Keratinocyte (primary cell): ENCODE data around the gene ANKRD44. TPM values are rescaled to one million over a fixed set of nuclear protein-coding genes. Genes with fewer than 3 reads are reported as not detected.

Source experiments
- DNase-seq: peaks from one replicate; pipeline ENCODE4 v3.0.0-alpha.2; 2011; ENCODE audit warnings: low read depth, missing footprints, low spot score
- FAIRE-seq: peaks from 2 replicates; lab custom pipeline; 2011; peaks lifted over from hg19 to GRCh38; lab: Jason Lieb, UNC
- H2AFZ ChIP-seq: 2 replicates; pipeline ENCODE4 v1.6.0; 2012; ENCODE audit warnings: low read length, control low read depth, inconsistent platforms; ENCODE audit not compliant: control insufficient read depth
- H3K27ac ChIP-seq: 2 replicates; pipeline ENCODE4 v1.5.1; 2011; ENCODE audit warnings: low read length; ENCODE audit not compliant: control insufficient read depth, insufficient read depth
- H3K27me3 ChIP-seq: 3 replicates; pipeline ENCODE4 v1.6.0; 2011; ENCODE audit warnings: low read length; ENCODE audit not compliant: control insufficient read depth, insufficient read depth; ENCODE audit errors: extremely low read depth
- H3K36me3 ChIP-seq, 2 experiments: 2 replicates in 1 of 2; 3 replicates in 1 of 2; pipeline ENCODE4 v1.5.1; 2011; ENCODE audit warnings: low read length in 2 of 2, mild to moderate bottlenecking in 1 of 2; ENCODE audit not compliant: control insufficient read depth in 2 of 2, insufficient read depth in 2 of 2; ENCODE audit errors: extremely low read depth in 1 of 2
- H3K4me1 ChIP-seq: 3 replicates; pipeline ENCODE4 v1.5.1; 2011; ENCODE audit warnings: low read length; ENCODE audit not compliant: control insufficient read depth, insufficient read depth; ENCODE audit errors: extremely low read depth
- H3K4me2 ChIP-seq: 3 replicates; pipeline ENCODE4 v1.6.0; 2011; ENCODE audit warnings: low read depth, low read length; ENCODE audit not compliant: control insufficient read depth, insufficient read depth; ENCODE audit errors: extremely low read depth
- H3K4me3 ChIP-seq, 3 experiments: fragments of 200-600 bp in 1 of 3; sonication (generic) in 1 of 3; 2 replicates in 2 of 3; 3 replicates in 1 of 3; pipeline ENCODE4 v1.5.1; 2011 to 2016; ENCODE audit warnings: low read length in 3 of 3, mild to moderate bottlenecking in 3 of 3, control low read depth in 2 of 3, inconsistent platforms in 1 of 3, low read depth in 1 of 3, mixed read lengths in 1 of 3, mixed run types in 1 of 3, moderate library complexity in 1 of 3; ENCODE audit not compliant: control insufficient read depth in 2 of 3, insufficient read depth in 2 of 3; ENCODE audit errors: extremely low read depth in 1 of 3
- H3K79me2 ChIP-seq: 2 replicates; pipeline ENCODE4 v1.6.0; 2012; ENCODE audit warnings: low read length; ENCODE audit not compliant: control insufficient read depth, insufficient read depth
- H3K9ac ChIP-seq: 3 replicates; pipeline ENCODE4 v1.6.0; 2011; ENCODE audit warnings: low read length; ENCODE audit not compliant: control insufficient read depth, insufficient read depth; ENCODE audit errors: extremely low read depth
- H3K9me1 ChIP-seq: 3 replicates; pipeline ENCODE4 v1.6.0; 2011; ENCODE audit warnings: low read length; ENCODE audit not compliant: control insufficient read depth, insufficient read depth; ENCODE audit errors: extremely low read depth
- H3K9me3 ChIP-seq: 2 replicates; pipeline ENCODE4 v1.5.1; 2012; ENCODE audit warnings: low read depth, low read length; ENCODE audit not compliant: control insufficient read depth
- H4K20me1 ChIP-seq: 3 replicates; pipeline ENCODE4 v1.6.0; 2011; ENCODE audit warnings: low read length; ENCODE audit not compliant: control insufficient read depth, insufficient read depth; ENCODE audit errors: extremely low read depth
- EZH2 ChIP-seq: IDR thresholded peaks from one replicate; pipeline ENCODE4 v1.6.1; 2012; ENCODE audit warnings: inconsistent platforms, mild to moderate bottlenecking, low read length, moderate library complexity
- dilution Hi-C: fragments of 300-500 bp; cut with MboI; formaldehyde crosslinking; loops from one replicate; pipeline ENCODE4 v1.7.0; 2020; ENCODE audit warnings: low sequenced_read_pairs; ENCODE audit not compliant: extremely low pct_ligation_motif_present
- polyA plus RNA-seq, 5 experiments: library from polyadenylated mRNA; depleted of rRNA in 3 of 5; stranded (reverse) in 3 of 5; stranded (forward) in 1 of 5; unstranded in 1 of 5; fragments of >200 nt; gene quantifications; 1 replicate in 1 of 5; 2 replicates in 3 of 5; 3 replicates in 1 of 5; pipeline versions ENCODE4 v1.2.1 to v1.2.3, GENCODE V29; 2011 to 2012; ENCODE audit warnings: missing spikeins in 2 of 5, low read depth in 1 of 5, low replicate concordance in 1 of 5
- TF ChIP-seq, protein P1 (sequence below), 3 experiments: IDR thresholded peaks in 1 of 3; conservative IDR thresholded peaks in 1 of 3; optimal IDR thresholded peaks in 1 of 3; 2 replicates in 2 of 3; 3 replicates in 1 of 3; pipeline versions ENCODE3 to v1.5.1; 2011; ENCODE audit warnings: low read length in 3 of 3, mild to moderate bottlenecking in 3 of 3, moderate library complexity in 2 of 3, control low read depth in 1 of 3, inconsistent platforms in 1 of 3; ENCODE audit not compliant: insufficient read depth in 2 of 3; ENCODE audit errors: extremely low read depth in 1 of 3

Gene ANKRD44
- polyA plus RNA-seq, 1 donor (not counting 4 experiments of a cell fraction or from before 2014, with no cell fraction given) = 0.35 TPM

DNA sequence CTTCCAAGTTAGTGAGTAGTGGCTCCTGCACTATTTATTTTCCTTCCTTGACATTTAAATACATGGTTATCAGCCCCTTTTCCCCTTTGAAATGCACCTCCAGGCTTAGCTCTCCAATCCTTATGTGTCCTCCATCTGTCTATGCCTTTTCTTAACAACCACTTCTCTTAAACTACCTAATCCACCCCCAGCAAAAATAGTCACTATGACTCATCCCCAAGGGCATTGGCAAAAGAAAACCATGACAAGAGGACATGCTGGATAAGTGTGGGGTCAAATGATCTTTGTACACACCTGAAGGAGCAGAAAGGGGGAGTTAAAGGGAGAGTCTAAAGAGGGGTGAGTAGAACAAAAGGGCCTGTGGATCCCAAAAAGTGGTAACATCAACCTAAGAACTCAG lies 127.2 kb downstream of the ANKRD44 start:
- no peaks in the 10 kb centered on the region for H4K20me1 ChIP-seq
- no peaks in the 10 kb centered on the region for H3K9me1 ChIP-seq
- FAIRE-seq = no peak
- H3K4me2 ChIP-seq = no peak overlapping the region
- no peak for DNase-seq
- TF ChIP-seq EZH2 = no peak
- TF ChIP-seq, protein P1, sequence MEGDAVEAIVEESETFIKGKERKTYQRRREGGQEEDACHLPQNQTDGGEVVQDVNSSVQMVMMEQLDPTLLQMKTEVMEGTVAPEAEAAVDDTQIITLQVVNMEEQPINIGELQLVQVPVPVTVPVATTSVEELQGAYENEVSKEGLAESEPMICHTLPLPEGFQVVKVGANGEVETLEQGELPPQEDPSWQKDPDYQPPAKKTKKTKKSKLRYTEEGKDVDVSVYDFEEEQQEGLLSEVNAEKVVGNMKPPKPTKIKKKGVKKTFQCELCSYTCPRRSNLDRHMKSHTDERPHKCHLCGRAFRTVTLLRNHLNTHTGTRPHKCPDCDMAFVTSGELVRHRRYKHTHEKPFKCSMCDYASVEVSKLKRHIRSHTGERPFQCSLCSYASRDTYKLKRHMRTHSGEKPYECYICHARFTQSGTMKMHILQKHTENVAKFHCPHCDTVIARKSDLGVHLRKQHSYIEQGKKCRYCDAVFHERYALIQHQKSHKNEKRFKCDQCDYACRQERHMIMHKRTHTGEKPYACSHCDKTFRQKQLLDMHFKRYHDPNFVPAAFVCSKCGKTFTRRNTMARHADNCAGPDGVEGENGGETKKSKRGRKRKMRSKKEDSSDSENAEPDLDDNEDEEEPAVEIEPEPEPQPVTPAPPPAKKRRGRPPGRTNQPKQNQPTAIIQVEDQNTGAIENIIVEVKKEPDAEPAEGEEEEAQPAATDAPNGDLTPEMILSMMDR (optimal IDR thresholded peaks at IDR 0.05 in 1 of 3, IDR thresholded peaks at IDR 0.05 in 1 of 3, conservative IDR thresholded peaks at IDR 0.05 in 1 of 3; ENCODE audit: extremely low read depth in 1 of 3, insufficient read depth in 2 of 3, low read length in 3 of 3) = no peak
- no peaks in the 10 kb centered on the region for H3K79me2 ChIP-seq
- H3K4me3 ChIP-seq = no peak overlapping the region
- no peaks in the 10 kb centered on the region for H3K36me3 ChIP-seq
- H3K9me3 ChIP-seq = no peaks in the 10 kb centered on the region
- dilution Hi-C loops = loop anchor here (25.0 kb wide), 1 partner anchor 179 kb away; no protein-coding TSS in a partner anchor
- H3K27me3 ChIP-seq = no peaks in the 10 kb centered on the region
- no peaks in the 10 kb centered on the region for H3K4me1 ChIP-seq
- no peak overlapping the region for H2AFZ ChIP-seq
- no peak overlapping the region for H3K9ac ChIP-seq
- H3K27ac ChIP-seq = no peak overlapping the region

DNA sequence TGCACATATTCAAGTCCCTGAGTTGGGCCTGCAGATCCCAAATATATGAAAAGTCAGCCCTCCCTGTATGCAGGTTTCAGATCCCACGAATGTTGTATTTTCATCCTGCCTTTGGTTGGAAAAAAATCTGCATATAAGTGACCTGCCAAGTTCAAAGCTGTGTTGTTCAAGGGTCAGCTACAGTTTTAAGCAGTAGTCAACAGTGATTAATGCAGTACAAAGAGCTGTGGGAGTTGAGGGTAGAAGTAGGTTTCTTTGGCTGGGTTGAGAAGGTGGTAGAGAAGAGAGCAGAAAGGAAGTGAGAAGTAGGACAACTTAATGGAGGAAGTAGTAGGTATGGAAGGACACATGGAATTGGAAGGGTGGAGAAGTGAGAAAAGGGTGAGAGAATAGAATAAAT lies 127.9 kb downstream of the ANKRD44 start:
- H3K79me2 ChIP-seq = no peaks in the 10 kb centered on the region
- no peaks in the 10 kb centered on the region for H3K27me3 ChIP-seq
- H3K36me3 ChIP-seq = no peaks in the 10 kb centered on the region
- no peak overlapping the region for H3K9ac ChIP-seq
- FAIRE-seq = no peak
- H3K4me1 ChIP-seq = no peaks in the 10 kb centered on the region
- H3K4me2 ChIP-seq = no peak overlapping the region
- H3K9me3 ChIP-seq = no peaks in the 10 kb centered on the region
- dilution Hi-C loops = loop anchor here (25.0 kb wide), 1 partner anchor 180 kb away; no protein-coding TSS in a partner anchor
- H4K20me1 ChIP-seq = no peaks in the 10 kb centered on the region
- no peaks in the 10 kb centered on the region for H3K9me1 ChIP-seq
- no peak for TF ChIP-seq EZH2
- TF ChIP-seq, protein P1 (optimal IDR thresholded peaks at IDR 0.05 in 1 of 3, IDR thresholded peaks at IDR 0.05 in 1 of 3, conservative IDR thresholded peaks at IDR 0.05 in 1 of 3; ENCODE audit: extremely low read depth in 1 of 3, insufficient read depth in 2 of 3, low read length in 3 of 3) = no peak
- no peak overlapping the region for H3K4me3 ChIP-seq
- H2AFZ ChIP-seq = no peak overlapping the region
- no peak for DNase-seq
- no peak overlapping the region for H3K27ac ChIP-seq
